ENCODE data around the gene DLX4. TPM values are rescaled to one million over a fixed set of nuclear protein-coding genes. Genes with fewer than 3 reads are reported as not detected.

Gene DLX4
- total RNA-seq, 1 donor from 2014 or later: 0.12 TPM

- TF ChIP-seq, protein P1, sequence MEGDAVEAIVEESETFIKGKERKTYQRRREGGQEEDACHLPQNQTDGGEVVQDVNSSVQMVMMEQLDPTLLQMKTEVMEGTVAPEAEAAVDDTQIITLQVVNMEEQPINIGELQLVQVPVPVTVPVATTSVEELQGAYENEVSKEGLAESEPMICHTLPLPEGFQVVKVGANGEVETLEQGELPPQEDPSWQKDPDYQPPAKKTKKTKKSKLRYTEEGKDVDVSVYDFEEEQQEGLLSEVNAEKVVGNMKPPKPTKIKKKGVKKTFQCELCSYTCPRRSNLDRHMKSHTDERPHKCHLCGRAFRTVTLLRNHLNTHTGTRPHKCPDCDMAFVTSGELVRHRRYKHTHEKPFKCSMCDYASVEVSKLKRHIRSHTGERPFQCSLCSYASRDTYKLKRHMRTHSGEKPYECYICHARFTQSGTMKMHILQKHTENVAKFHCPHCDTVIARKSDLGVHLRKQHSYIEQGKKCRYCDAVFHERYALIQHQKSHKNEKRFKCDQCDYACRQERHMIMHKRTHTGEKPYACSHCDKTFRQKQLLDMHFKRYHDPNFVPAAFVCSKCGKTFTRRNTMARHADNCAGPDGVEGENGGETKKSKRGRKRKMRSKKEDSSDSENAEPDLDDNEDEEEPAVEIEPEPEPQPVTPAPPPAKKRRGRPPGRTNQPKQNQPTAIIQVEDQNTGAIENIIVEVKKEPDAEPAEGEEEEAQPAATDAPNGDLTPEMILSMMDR (IDR thresholded peaks at IDR 0.05): no peak
- Mint-ChIP-seq H3K36me3 (ENCODE audit: low read depth) (peaks cover 2% of the 10 kb centered on the region), H3K9me3 (ENCODE audit: low read depth) (peaks cover 6% of the 10 kb centered on the region), H3K27me3 (ENCODE audit: low read depth) (peaks cover 57% of the 10 kb centered on the region), H3K27ac (ENCODE audit: unreplicated experiment) (no peak overlapping the region), H3K4me3 (ENCODE audit: unreplicated experiment) (no peak overlapping the region), H3K4me1 (ENCODE audit: low read depth) (no peaks in the 10 kb centered on the region)
- peak; percentile 19 for DNase-seq (ENCODE audit: low spot score)
Observed at GRCh38 chr17:50003911-50004310, 34.9 kb downstream of the DLX4 start.

- H3K27me3 Mint-ChIP-seq (ENCODE audit: low read depth): peaks cover 35% of the 10 kb centered on the region
- H3K4me1 Mint-ChIP-seq (ENCODE audit: low read depth): no peaks in the 10 kb centered on the region
Observed at GRCh38 chr17:50009282-50009681, 40.3 kb downstream of the DLX4 start.

DNA sequence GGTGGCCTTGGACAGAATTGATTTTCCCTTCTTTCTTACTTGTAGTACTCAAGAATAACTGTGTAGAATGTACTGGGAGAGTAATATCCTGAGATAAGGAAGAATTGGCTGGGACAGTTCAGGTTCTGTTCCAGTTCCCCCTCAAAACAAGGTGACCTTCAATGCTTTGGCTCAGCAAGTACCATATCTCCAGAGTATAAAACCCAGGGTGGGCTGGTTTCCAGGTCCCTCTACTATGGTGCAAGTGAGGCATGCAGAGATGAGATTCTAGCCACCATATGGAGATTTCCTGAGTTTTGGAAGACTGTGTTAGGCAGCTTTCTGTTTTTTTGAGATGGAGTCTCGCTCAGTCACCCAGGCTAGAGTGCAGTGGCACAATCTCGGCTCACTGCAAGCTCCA, 44.1 kb downstream of the DLX4 start:
- H3K9me3 Mint-ChIP-seq (ENCODE audit: low read depth): peaks cover 38% of the 10 kb centered on the region

More at GRCh38 chr17:50009282-50009681, 40.3 kb downstream of the DLX4 start:
- TF ChIP-seq, protein P1 (IDR thresholded peaks at IDR 0.05): no peak
- H3K27ac Mint-ChIP-seq (ENCODE audit: unreplicated experiment): no peak overlapping the region
- H3K36me3 Mint-ChIP-seq (ENCODE audit: low read depth): peaks cover 5% of the 10 kb centered on the region
- H3K9me3 Mint-ChIP-seq (ENCODE audit: low read depth): peaks cover 30% of the 10 kb centered on the region
- H3K4me3 Mint-ChIP-seq (ENCODE audit: unreplicated experiment): no peak overlapping the region
- DNase-seq (ENCODE audit: low spot score): no peak

GRCh38 chr17:50014471-50015088, 45.6 kb downstream of the DLX4 start:
- H3K36me3 Mint-ChIP-seq (ENCODE audit: low read depth): peaks cover 4% of the 10 kb centered on the region
- H3K27ac Mint-ChIP-seq (ENCODE audit: unreplicated experiment): no peak overlapping the region
- peaks cover 7% of the 10 kb centered on the region for H3K4me1 Mint-ChIP-seq (ENCODE audit: low read depth)
- H3K9me3 Mint-ChIP-seq (ENCODE audit: low read depth): peaks cover 29% of the 10 kb centered on the region
- DNase-seq (ENCODE audit: low spot score): no peak
- TF ChIP-seq, protein P1 (IDR thresholded peaks at IDR 0.05): no peak
- H3K27me3 Mint-ChIP-seq (ENCODE audit: low read depth): peaks cover 8% of the 10 kb centered on the region
- H3K4me3 Mint-ChIP-seq (ENCODE audit: unreplicated experiment): no peak overlapping the region

More for the DNA sequence above, 44.1 kb downstream of the DLX4 start:
- Mint-ChIP-seq H3K27me3 (ENCODE audit: low read depth) (peaks cover 20% of the 10 kb centered on the region), H3K4me1 (ENCODE audit: low read depth) (no peaks in the 10 kb centered on the region), H3K27ac (ENCODE audit: unreplicated experiment) (no peak overlapping the region), H3K4me3 (ENCODE audit: unreplicated experiment) (no peak overlapping the region), H3K36me3 (ENCODE audit: low read depth) (peaks cover 9% of the 10 kb centered on the region)
- no peak for DNase-seq (ENCODE audit: low spot score)
- TF ChIP-seq, protein P1 (IDR thresholded peaks at IDR 0.05): no peak

GRCh38 chr17:50015146-50015545, 46.2 kb downstream of the DLX4 start:
- TF ChIP-seq, protein P1 (IDR thresholded peaks at IDR 0.05): no peak
- Mint-ChIP-seq H3K36me3 (ENCODE audit: low read depth) (peaks cover 4% of the 10 kb centered on the region), H3K27ac (ENCODE audit: unreplicated experiment) (no peak overlapping the region), H3K9me3 (ENCODE audit: low read depth) (peaks cover 29% of the 10 kb centered on the region), H3K27me3 (ENCODE audit: low read depth) (peaks cover 8% of the 10 kb centered on the region), H3K4me3 (ENCODE audit: unreplicated experiment) (no peak overlapping the region), H3K4me1 (ENCODE audit: low read depth) (peaks cover 7% of the 10 kb centered on the region)
- DNase-seq (ENCODE audit: low spot score): no peak

Data from chondrocyte (in vitro differentiated cells).